Stimulated activated CD4-positive, alpha-beta T cell treated with anti-CD3 and anti-CD28 coated beads, Interleukin-2, amount 100 ng/mL, for 24 hours (primary cell): Measurements from ENCODE around the gene UGDH.
"Not testable (repeated sequence)": the region's sequence is repeated elsewhere in the genome, so short reads cannot be mapped to it uniquely, and the experiment has no call there.

ENCODE experiments used
- DNase-seq, 2 donors: peaks; one replicate each; pipeline ENCODE4 v3.0.0-alpha.2; 2020

The UGDH gene

GRCh38 chr4:39527296-39528060 lies at the start of gene UGDH:
Gene UGDH (minus strand): TSS chr4:39527439. CDS start chr4:39521512, 5,927 bp downstream.
- DNase-seq, result peak; percentile 92 to 94

GRCh38 chr4:39574946-39575345 lies 47.7 kb upstream of the UGDH start:
- no peak for DNase-seq

DNA sequence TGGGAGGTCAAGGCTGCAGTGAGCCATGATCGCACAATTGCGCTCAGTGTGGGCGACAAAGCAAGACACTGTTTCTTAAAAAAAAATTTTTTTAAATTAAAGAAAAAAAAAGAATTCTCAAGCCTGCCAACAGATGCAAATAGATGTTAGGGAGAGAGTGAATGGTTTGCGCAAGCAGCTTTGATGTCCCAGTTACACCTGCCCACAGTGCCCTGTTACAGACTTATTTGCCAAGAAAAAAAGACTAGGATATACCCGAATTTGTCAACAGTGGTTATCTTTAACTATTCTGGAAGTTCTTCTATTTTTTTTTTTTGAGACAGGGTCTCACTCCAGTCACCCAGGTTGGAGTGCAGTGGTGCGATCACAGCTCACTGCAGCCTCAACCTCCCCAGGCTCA lies 44.3 kb upstream of the UGDH start:
- DNase-seq, result no peak

- DNase-seq, result no peak
Observed at GRCh38 chr4:39571054-39571453, 43.8 kb upstream of the UGDH start.

- DNase-seq, result no peak
Observed at GRCh38 chr4:39569209-39569608, 42.0 kb upstream of the UGDH start.

DNA sequence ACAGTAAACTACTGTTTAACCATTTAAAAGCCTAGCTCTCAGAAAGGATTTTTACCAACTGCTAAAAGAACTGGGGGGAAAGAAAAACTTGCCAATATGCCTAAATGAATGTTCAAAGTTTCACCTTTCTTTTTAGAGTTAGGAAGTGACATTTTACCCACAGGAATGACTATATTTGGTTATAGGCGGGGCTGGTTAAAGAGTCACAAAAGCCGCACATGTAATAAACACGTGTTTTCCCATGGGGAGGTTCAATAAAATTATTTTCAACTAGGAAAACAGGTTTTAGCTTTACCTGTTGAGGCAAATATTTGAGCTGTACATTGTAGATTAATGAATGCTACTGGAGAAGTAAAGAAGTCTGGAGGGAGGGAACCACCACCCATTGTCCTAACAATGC lies 41.6 kb upstream of the UGDH start:
- no peak for DNase-seq

- no peak for DNase-seq
Observed at GRCh38 chr4:39565878-39566600, 38.8 kb upstream of the UGDH start.

- no peak for DNase-seq
Observed at GRCh38 chr4:39563346-39563847, 36.2 kb upstream of the UGDH start.

- no peak for DNase-seq
Observed at GRCh38 chr4:39562792-39563191, 35.6 kb upstream of the UGDH start.

- no peak for DNase-seq
Observed at GRCh38 chr4:39559626-39560025, 32.4 kb upstream of the UGDH start.

DNA sequence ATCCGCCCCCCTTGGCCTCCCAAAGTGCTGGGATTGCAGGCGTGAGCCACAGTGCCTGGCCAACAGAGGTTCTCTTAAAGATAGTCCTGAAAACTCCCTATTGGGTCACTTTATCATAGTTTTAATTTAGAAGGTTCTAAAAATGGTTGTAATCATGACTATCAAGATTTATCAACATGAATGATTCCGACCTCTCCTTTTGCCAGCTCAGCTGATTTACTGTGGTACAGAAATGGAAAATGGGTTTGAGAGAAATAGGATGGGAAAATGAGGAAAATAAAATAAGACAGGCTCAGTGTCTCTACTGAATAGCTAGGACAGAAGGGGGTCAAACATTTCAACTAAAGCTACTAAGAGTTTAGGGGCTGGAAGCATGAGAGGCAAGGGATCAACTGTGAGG lies 28.2 kb upstream of the UGDH start:
- DNase-seq, result no peak

- no peak for DNase-seq
Observed at GRCh38 chr4:39548425-39549067, 21.3 kb upstream of the UGDH start.

DNA sequence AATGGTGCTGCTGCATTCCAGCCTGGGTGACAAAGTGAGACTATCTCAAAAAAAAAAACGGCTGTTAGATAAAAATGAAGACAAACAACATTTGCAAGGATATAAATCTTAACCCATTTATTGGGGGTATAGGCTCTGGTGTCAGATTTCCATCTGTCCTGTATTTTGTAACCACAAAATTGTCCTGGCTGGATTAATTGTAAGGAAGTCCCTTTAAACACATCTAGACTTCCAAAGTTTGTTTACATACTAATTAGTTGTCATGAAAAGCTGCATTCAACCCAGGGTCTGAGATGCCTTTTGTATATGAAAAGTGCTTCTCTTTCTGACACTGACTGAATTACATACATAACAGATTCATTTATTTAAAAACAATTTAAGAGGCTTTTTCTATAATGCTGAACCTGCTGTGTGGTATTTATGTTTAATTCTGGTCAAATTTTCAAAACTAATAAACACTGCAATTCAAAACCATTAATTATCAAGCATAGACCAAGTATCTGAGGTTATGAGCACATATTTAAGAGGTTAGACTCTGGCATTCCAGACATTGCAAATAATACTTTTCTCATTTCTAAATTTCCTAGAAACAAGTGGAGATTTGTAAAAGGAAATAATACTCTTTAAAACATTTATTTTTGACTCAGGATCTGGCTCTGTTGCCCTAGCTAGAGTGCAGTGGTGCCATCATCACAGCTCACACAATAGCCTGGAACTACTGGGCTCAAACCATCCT lies 17.5 kb upstream of the UGDH start:
- no peak for DNase-seq

GRCh38 chr4:39544080-39544479 lies 16.8 kb upstream of the UGDH start:
- DNase-seq, result not testable (repeated sequence)

DNA sequence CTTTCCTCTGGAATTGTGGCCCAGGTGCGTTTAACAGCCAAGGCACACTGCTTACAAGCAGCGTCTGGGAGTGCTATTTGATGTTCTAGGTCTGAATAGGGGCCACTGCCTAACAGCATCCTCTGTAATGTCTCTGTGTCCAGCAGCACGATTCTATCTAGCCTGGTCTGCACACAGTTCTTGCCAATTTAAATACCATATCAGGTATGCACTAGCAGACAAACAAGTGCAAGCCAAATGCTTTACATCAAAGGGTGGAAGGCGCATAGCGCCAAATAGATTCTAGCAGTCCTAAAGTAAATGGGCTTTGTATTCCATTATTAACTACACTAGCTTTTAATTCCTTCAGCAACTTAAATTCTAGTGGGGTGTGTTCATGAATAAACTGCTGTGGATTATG lies 15.8 kb upstream of the UGDH start:
- no peak for DNase-seq

- no peak for DNase-seq
Observed at GRCh38 chr4:39542611-39543012, 15.4 kb upstream of the UGDH start.

- no peak for DNase-seq
Observed at GRCh38 chr4:39541987-39542610, 14.9 kb upstream of the UGDH start.

DNA sequence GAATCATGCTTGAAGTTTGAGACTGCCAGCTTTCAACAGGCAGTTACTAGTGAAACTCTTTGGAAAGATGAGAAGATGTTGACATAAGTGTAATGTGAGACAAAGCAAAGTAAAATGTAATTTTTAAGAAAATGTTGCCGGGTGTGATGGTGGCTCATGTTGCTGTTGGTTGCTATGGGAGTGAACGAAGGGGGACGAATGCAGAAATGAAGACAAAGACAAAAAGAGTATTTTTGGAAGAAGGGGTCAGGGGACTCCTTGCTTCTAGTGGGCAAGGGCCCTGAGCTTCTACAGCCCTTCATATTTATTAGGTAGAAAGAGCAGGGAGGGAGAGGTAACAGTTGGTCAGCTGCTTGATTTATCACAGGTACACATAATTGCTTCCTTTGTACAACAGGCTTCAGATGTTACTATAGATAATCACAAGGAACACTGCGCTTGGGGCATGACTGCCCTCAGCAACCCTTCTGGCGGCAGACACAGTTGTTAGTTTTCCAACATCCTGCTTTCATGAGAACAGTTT lies 11.9 kb upstream of the UGDH start:
- DNase-seq, result no peak

GRCh38 chr4:39533541-39533940 lies 6.3 kb upstream of the UGDH start:
- no peak for DNase-seq

- not testable (repeated sequence) for DNase-seq
Observed at GRCh38 chr4:39532237-39532636, 5.0 kb upstream of the UGDH start.

DNA sequence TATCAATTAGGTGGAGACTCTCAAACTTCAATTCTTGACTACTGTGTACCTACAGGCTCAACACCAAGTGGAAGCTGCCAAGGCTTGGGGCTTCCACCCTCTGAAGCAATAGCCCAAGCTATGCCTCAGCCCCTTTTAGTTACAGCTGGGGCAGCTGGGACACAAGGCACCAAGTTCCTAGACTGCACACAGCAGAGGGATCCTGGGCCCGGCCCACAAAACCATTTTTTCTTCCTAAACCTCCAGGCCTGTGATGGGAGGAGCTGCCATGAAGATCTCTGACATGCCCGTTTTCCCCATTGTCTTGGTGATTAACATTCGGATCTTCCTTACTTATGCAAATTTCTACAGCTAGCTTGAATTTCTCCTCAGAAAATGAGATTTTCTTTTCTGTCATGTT lies 3.4 kb upstream of the UGDH start:
- DNase-seq, result no peak

GRCh38 chr4:39529534-39529933 lies 2.3 kb upstream of the UGDH start:
- no peak for DNase-seq
